22Rv1 (cell line): ENCODE results near the gene FAM89B.

Source experiments
- ZFX ChIP-seq: fragments of 450-650 bp; IDR thresholded peaks from 2 replicates; pipeline ENCODE4 v1.6.1; 2017; ENCODE audit warnings: antibody characterized with exemption, borderline replicate concordance
- TF ChIP-seq, protein P1 (sequence below): fragments of 450-650 bp; IDR thresholded peaks from 2 replicates; pipeline ENCODE4 v1.5.1; 2017; ENCODE audit warnings: mild to moderate bottlenecking

GRCh38 chr11:65615950-65616574, 43.7 kb downstream of the FAM89B start:
- TF ChIP-seq, protein P1, sequence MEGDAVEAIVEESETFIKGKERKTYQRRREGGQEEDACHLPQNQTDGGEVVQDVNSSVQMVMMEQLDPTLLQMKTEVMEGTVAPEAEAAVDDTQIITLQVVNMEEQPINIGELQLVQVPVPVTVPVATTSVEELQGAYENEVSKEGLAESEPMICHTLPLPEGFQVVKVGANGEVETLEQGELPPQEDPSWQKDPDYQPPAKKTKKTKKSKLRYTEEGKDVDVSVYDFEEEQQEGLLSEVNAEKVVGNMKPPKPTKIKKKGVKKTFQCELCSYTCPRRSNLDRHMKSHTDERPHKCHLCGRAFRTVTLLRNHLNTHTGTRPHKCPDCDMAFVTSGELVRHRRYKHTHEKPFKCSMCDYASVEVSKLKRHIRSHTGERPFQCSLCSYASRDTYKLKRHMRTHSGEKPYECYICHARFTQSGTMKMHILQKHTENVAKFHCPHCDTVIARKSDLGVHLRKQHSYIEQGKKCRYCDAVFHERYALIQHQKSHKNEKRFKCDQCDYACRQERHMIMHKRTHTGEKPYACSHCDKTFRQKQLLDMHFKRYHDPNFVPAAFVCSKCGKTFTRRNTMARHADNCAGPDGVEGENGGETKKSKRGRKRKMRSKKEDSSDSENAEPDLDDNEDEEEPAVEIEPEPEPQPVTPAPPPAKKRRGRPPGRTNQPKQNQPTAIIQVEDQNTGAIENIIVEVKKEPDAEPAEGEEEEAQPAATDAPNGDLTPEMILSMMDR = no peak
- no peak for TF ChIP-seq ZFX
